ENCODE results near the gene GPR173.

DNA sequence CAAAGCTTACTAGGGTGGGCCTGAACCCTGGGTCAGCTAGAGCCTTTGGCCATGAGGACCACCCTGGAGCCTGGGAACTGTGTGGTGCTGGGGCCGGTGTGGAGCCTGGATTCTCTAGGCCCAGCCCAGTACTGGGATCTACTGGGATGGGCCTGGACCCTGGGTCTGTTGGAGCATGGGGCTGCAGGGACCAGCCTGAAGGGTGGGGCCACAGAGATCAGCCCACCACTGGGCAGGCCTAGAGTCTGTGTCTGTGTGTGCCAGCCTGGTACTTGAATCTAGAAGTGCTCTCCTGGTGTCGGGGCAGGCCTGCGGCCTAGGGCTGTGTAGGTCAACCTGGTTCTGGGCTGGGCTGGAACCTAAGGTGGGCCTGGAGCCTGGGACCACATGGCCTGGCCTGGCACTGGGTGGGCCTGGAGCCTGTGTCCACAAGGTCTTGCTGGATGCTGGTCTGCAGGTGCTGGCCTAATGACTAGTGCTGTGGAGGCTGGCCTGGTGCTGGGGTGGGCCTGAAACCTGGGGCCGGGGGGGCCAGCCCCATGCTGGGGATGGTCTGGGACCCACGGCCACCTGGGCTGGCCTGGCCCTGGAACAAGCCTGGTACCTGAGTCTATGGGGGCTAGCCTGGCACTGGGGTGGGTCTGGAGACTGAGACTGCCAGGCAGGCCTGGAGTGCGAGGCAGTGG, 66.4 kb downstream of the GPR173 start:
- TF ChIP-seq POLR2A (IDR thresholded peaks at IDR 0.05): no peak
- TF ChIP-seq, protein P1, sequence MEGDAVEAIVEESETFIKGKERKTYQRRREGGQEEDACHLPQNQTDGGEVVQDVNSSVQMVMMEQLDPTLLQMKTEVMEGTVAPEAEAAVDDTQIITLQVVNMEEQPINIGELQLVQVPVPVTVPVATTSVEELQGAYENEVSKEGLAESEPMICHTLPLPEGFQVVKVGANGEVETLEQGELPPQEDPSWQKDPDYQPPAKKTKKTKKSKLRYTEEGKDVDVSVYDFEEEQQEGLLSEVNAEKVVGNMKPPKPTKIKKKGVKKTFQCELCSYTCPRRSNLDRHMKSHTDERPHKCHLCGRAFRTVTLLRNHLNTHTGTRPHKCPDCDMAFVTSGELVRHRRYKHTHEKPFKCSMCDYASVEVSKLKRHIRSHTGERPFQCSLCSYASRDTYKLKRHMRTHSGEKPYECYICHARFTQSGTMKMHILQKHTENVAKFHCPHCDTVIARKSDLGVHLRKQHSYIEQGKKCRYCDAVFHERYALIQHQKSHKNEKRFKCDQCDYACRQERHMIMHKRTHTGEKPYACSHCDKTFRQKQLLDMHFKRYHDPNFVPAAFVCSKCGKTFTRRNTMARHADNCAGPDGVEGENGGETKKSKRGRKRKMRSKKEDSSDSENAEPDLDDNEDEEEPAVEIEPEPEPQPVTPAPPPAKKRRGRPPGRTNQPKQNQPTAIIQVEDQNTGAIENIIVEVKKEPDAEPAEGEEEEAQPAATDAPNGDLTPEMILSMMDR (IDR thresholded peaks at IDR 0.05): no peak
